Sigmoid colon (tissue), 7 donors: ENCODE data around the gene SCEL. TPM values are rescaled to one million over a fixed set of nuclear protein-coding genes. Genes with fewer than 3 reads are reported as not detected.

ENCODE experiments used
- DNase-seq: peaks from one replicate; pipeline ENCODE4 v3.0.0-alpha.2; 2019
- H3K27ac ChIP-seq, 4 donors: fragments of 200-600 bp; sonication (generic); one replicate each; pipeline ENCODE4 v1.5.1; 2016 to 2019; ENCODE audit warnings: mild to moderate bottlenecking in 1 of 4
- H3K27me3 ChIP-seq, 3 donors: fragments of 200-600 bp; sonication (generic); one replicate each; pipeline ENCODE4 v1.5.1; 2019; ENCODE audit warnings: mild to moderate bottlenecking in 1 of 3
- H3K36me3 ChIP-seq, 4 donors: fragments of 200-600 bp; sonication (generic); one replicate each; pipeline ENCODE4 v1.5.1; 2016 to 2019
- H3K4me1 ChIP-seq, 4 donors: fragments of 200-600 bp; sonication (generic); one replicate each; pipeline ENCODE4 v1.5.1; 2017 to 2019
- H3K4me3 ChIP-seq, 4 donors: fragments of 200-600 bp; sonication (generic); one replicate each; pipeline ENCODE4 v1.5.1; 2017 to 2019; ENCODE audit warnings: mild to moderate bottlenecking in 2 of 4, moderate library complexity in 1 of 4
- H3K9me3 ChIP-seq, 4 donors: fragments of 200-600 bp in 3 of 4; sonication (generic) in 3 of 4; one replicate each; pipeline versions ENCODE4 v1.5.1 to v1.6.1; 2013 to 2019
- CTCF ChIP-seq, 4 experiments: fragments of 450-650 bp in 3 of 4; fragments of 200-600 bp in 1 of 4; IDR thresholded peaks; one replicate each; pipeline ENCODE4 v1.5.1; 2016 to 2019; ENCODE audit warnings: antibody characterized with exemption in 4 of 4, mild to moderate bottlenecking in 3 of 4, moderate library complexity in 2 of 4
- EP300 ChIP-seq, 4 donors: sonication (generic); formaldehyde crosslinking; IDR thresholded peaks; one replicate each; pipeline ENCODE4 v1.6.1; 2017; ENCODE audit warnings: antibody characterized with exemption in 4 of 4
- POLR2A ChIP-seq, 2 donors: fragments of 450-650 bp; IDR thresholded peaks; one replicate each; pipeline ENCODE4 v1.6.1; 2016; ENCODE audit warnings: antibody characterized with exemption in 2 of 2, mild to moderate bottlenecking in 2 of 2, moderate library complexity in 2 of 2
- POLR2AphosphoS5 ChIP-seq, 4 donors: sonication (generic); formaldehyde crosslinking; IDR thresholded peaks; one replicate each; pipeline ENCODE4 v1.6.1; 2017; ENCODE audit warnings: antibody characterized with exemption in 4 of 4
- WGBS, 2 donors: extraction: QIAGEN DNeasy Blood & Tissue Kit; methylation state at CpG; one replicate each; pipeline ENCODE4 v1.1.7; 2013; 5-methylcytosine and 5-hydroxymethylcytosine counted together
- intact Hi-C: fragments of 100-400 bp; cut with DNase I; formaldehyde crosslinking; loops from one replicate; pipeline ENCODE4 v1.15.1; 2023
- polyA plus RNA-seq, 3 donors: library from polyadenylated mRNA; stranded (reverse); fragments of 200-250 nt; gene quantifications; one replicate each; pipeline ENCODE4 v1.2.3, GENCODE V29; 2013
- total RNA-seq, 4 donors: library from RNA; depleted of rRNA; stranded (reverse); fragments of >200 nt; gene quantifications; one replicate each; pipeline ENCODE4 v1.1.0, GENCODE V29; 2016
- donor health status: healthy with polysubstance abuse.
- donor health status: Bipolar disorder and iron deficiency.
- donor health status: healthy.

Gene SCEL
- total RNA-seq (not detected), polyA plus RNA-seq (1 to 10 TPM in 2 of 3 donors, under 1 TPM in 1; 0.54 to 2.4 (median 2.1) TPM)

- Histone ChIP-seq H3K4me3 (no peak within 1 kb of the TSS), H3K27me3 (no peaks in the 10 kb centered on the region), H3K4me1 (no peaks in the 10 kb centered on the region), H3K9me3 (no peaks in the 10 kb centered on the region), H3K27ac (no peak within 1 kb of the TSS), H3K36me3 (no peaks in the 10 kb centered on the region)
- intact Hi-C loops = no loop called here
- no peak for DNase-seq
- 21 to 70% methylated on average over 1 of the region's 1 CpG for WGBS, 2 donors
- no peak for TF ChIP-seq CTCF (IDR thresholded peaks at IDR 0.05)
- TF ChIP-seq POLR2A (IDR thresholded peaks at IDR 0.05) = no peak
- TF ChIP-seq POLR2AphosphoS5 (IDR thresholded peaks at IDR 0.05) = no peak
- TF ChIP-seq EP300 (IDR thresholded peaks at IDR 0.05) = no peak
Measured at GRCh38 chr13:77535448-77535847, at the start of gene SCEL. Gene SCEL (plus strand): TSS chr13:77535706. CDS start chr13:77555876, 20,170 bp downstream.

- Histone ChIP-seq H3K27me3 (no peaks in the 10 kb centered on the region), H3K4me3 (no peak overlapping the region), H3K36me3 (no peaks in the 10 kb centered on the region), H3K9me3 (no peaks in the 10 kb centered on the region), H3K4me1 (no peaks in the 10 kb centered on the region), H3K27ac (no peak overlapping the region)
- WGBS, 2 donors = 77 to 83% methylated on average over 4 of the region's 4 CpGs
- intact Hi-C loops = loop anchor here (10.0 kb wide), 1 partner anchor 265 kb away; no protein-coding TSS in a partner anchor
- DNase-seq = no peak
- TF ChIP-seq EP300 (IDR thresholded peaks at IDR 0.05) (no peak), POLR2A (IDR thresholded peaks at IDR 0.05) (no peak), CTCF (IDR thresholded peaks at IDR 0.05) (no peak), POLR2AphosphoS5 (IDR thresholded peaks at IDR 0.05) (no peak)
Measured at GRCh38 chr13:77489566-77490337, 45.8 kb upstream of the SCEL start.

- no peak overlapping the region for H3K4me3 ChIP-seq
- H3K27me3 ChIP-seq = no peaks in the 10 kb centered on the region
- TF ChIP-seq EP300 (IDR thresholded peaks at IDR 0.05) = no peak
- no peak for TF ChIP-seq POLR2AphosphoS5 (IDR thresholded peaks at IDR 0.05)
- TF ChIP-seq CTCF (IDR thresholded peaks at IDR 0.05) = peak in 1 of 4 experiments; percentile 15
- TF ChIP-seq POLR2A (IDR thresholded peaks at IDR 0.05) = no peak
- H3K36me3 ChIP-seq = no peaks in the 10 kb centered on the region
- H3K27ac ChIP-seq = no peak overlapping the region
- no peak for DNase-seq
- H3K9me3 ChIP-seq = no peaks in the 10 kb centered on the region
- WGBS, 2 donors = 28 to 46% methylated on average over 1 of the region's 1 CpG
- H3K4me1 ChIP-seq = no peaks in the 10 kb centered on the region
- intact Hi-C loops = loop anchor here (10.0 kb wide), 1 partner anchor 262 kb away; no protein-coding TSS in a partner anchor
Measured at GRCh38 chr13:77492982-77493381, 42.5 kb upstream of the SCEL start.

GRCh38 chr13:77494226-77494625, 41.3 kb upstream of the SCEL start:
- 59 to 81% methylated on average over 3 of the region's 3 CpGs for WGBS, 2 donors
- TF ChIP-seq EP300 (IDR thresholded peaks at IDR 0.05) (no peak), POLR2AphosphoS5 (IDR thresholded peaks at IDR 0.05) (no peak), POLR2A (IDR thresholded peaks at IDR 0.05) (no peak), CTCF (IDR thresholded peaks at IDR 0.05) (no peak)
- H3K36me3 ChIP-seq = no peaks in the 10 kb centered on the region
- intact Hi-C loops = loop anchor here (10.0 kb wide), 1 partner anchor 261 kb away; no protein-coding TSS in a partner anchor
- no peak for DNase-seq
- H3K4me3 ChIP-seq = no peak overlapping the region
- H3K27me3 ChIP-seq = no peaks in the 10 kb centered on the region
- no peaks in the 10 kb centered on the region for H3K4me1 ChIP-seq
- H3K9me3 ChIP-seq = no peaks in the 10 kb centered on the region
- H3K27ac ChIP-seq = no peak overlapping the region
